GM19463 (cell line): Measurements from ENCODE around the gene ASTN1.

Experiments
- ATAC-seq: cut with Tn5 transposase; IDR thresholded peaks from one replicate; pipeline ENCODE4 v1.9.1; 2021; ENCODE audit warnings: mild to moderate bottlenecking, moderate library complexity; ENCODE audit not compliant: unreplicated experiment

ASTN1 gene

DNA sequence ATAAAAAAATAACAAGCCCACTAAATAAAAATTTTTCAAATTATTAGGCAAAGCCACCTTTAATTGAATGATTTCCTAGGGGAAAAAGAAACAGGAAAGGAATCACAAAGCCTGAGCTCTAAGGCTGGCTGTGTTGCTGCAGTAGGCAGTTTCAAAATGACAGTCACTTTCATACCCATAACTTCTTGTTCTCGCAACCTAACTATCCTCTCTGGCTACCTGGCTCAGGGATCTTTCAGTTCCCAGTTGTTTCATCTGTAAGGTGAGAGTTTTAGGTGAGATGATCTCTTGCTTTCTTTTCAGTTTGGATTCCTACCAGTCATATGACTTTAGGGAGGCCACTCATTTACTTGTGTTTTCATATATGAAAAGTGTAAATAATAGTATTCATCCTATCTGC lies 226.1 kb downstream of the ASTN1 start:
- ATAC-seq, result no peak

GRCh38 chr1:176934370-176934769 lies 230.1 kb downstream of the ASTN1 start:
- ATAC-seq, result no peak

- ATAC-seq, result no peak
Measured at GRCh38 chr1:176932114-176933104, 232.1 kb downstream of the ASTN1 start.

- ATAC-seq, result no peak
Measured at GRCh38 chr1:176931526-176931925, 233.0 kb downstream of the ASTN1 start.

DNA sequence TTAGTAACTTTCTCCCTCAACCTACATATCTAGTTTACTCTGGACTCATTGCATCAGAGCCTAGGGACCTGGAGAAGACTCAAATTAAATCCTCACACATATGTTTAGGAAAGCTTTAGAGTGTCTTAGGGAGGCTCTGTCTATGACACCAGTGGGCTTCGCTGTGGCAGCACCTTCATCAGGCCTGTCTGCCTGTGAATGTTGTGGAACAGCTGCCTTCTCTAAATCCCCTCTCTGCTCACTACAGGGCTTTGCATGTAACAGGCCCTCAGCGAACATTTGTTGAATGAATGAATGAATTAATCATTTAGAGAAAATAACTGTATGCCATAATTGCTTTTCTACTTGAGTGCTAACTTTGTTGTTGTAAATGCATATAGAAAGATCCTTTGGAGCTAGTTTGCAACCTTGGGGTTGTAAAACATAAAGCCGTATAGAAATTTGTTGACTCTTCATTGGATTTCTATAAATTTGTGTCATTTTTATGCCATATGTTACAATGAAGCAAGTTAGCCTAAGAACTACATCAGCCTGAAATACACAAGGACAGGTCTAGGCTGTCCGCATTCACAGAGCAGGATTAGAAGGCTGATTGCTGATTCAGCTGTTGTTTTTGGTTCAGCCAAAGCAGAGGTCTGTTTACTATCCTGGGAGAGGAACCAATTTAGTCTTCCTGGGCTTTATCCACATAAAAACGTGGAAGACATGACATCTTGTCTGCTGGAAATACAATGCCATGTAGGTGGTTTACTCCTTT lies 238.0 kb downstream of the ASTN1 start:
- no peak for ATAC-seq

GRCh38 chr1:176925223-176925622 lies 239.3 kb downstream of the ASTN1 start:
- no peak for ATAC-seq

- no peak for ATAC-seq
Measured at GRCh38 chr1:176923283-176923682, 241.2 kb downstream of the ASTN1 start.

- no peak for ATAC-seq
Measured at GRCh38 chr1:176919386-176920378, 244.8 kb downstream of the ASTN1 start.

DNA sequence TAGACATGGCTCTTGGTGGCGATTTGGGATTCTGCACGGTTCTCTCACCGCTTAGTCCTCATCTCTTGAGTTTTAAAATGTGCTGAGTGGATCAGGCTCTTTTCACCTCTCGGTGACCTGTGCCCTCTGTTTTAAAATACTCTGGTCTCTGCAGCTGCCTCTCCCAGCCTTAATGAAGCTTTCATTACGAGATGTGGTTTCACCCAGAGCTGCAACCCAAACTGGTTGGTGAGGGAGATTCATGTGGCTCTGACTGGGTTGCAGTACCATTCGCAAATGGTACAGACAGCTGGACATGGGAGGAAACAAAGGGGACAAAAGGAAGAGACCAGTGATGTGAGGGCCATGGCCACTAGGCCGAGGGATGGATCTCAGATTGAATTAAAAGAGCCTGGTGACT lies 258.9 kb downstream of the ASTN1 start:
- no peak for ATAC-seq

GRCh38 chr1:176904057-176904751 lies 260.3 kb downstream of the ASTN1 start:
- ATAC-seq, result no peak

GRCh38 chr1:176903474-176903873 lies 261.0 kb downstream of the ASTN1 start:
- ATAC-seq, result no peak

DNA sequence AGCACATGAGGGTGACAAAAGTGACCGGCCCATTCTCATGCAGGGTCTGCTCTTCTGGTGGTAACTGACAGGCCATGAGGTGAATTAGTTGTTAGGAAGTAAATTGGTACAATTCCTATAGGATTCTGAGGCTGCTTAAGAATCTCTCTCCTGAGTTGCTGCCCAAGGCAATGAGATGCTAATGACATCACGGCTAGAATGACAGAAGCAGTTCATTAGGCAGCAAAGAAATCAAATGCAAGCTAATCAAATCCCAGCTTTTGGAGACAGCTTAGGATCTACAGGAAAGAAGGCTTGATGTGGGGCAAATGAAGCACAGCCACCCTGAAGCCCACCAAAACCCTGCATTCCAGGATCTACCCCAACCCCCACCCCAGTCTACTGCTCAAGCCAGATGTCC lies 265.2 kb downstream of the ASTN1 start:
- no peak for ATAC-seq

GRCh38 chr1:176897350-176898236 lies 266.9 kb downstream of the ASTN1 start:
- ATAC-seq, result peak; percentile 76

GRCh38 chr1:176896216-176896615 lies 268.3 kb downstream of the ASTN1 start:
- ATAC-seq, result no peak

- no peak for ATAC-seq
Measured at GRCh38 chr1:176894450-176894849, 270.1 kb downstream of the ASTN1 start.

DNA sequence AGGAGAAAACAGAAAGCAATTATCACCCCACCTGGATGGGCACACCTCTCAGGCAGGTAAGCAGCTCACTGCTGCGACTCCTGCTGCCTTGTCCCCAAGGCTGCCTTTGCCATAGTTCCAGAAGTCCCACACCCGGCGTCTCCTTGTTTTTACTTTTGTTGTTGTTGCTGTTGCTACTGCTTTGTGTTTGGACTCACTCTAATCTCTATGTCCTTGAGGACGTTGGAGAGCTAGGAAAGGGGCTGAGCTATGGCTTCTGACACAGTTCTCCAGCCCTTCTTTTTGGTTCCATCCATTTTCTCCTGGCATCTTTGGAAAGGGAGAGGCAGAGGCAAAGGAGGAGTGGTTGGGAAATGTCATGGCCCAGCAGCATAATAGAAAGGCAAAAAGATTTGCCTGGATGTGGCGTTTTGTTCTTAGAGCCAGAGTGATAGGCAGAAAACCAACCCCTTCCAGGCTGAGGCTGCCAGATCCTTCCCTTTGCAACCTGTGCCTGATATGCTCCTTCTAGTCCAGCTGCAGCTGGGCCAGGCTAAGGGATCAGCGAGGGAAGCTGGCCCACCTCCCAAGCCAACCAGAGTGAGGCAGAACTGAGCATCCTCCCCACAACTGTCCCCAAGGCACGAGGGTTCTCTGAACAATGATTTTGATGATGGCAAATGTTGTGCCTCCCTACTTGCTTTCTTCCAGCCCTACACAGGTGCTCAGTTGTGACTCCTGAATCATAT lies 270.7 kb downstream of the ASTN1 start:
- no peak for ATAC-seq

- ATAC-seq, result no peak
Measured at GRCh38 chr1:176888471-176889032, 276.0 kb downstream of the ASTN1 start.

DNA sequence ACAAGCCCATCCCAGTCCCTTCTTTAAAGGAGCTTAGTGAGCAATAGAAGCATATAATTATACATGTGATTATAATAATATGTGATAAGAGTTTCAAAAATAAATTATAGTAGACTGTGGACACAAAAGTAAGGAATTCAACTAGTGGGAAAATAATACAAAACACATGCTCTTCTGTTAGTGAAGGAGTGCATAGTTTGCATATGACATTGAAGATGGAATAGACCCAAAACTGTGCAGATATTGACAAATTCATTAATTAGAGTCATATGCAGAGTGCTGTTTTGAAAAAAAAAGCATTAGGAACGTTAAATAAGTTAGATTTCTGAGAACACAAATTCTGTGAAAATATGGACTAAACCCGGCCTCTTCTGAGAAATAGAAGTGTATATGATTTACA lies 278.8 kb downstream of the ASTN1 start:
- no peak for ATAC-seq
